Esophagus muscularis mucosa (tissue), 4 donors: Measurements from ENCODE around the gene HS6ST1. TPM values are rescaled to one million over a fixed set of nuclear protein-coding genes. Genes with fewer than 3 reads are reported as not detected.

Experiments
- DNase-seq: peaks from one replicate; pipeline ENCODE4 v3.0.0-alpha.2; 2017; ENCODE audit errors: extremely low spot score
- H3K27ac ChIP-seq, 4 donors: fragments of 200-600 bp; sonication (generic); replicated peaks in 1 of 4; 1 replicate in 3 of 4; 2 replicates in 1 of 4; pipeline ENCODE4 v1.5.1; 2016 to 2019; ENCODE audit warnings: mild to moderate bottlenecking in 1 of 4
- H3K27me3 ChIP-seq, 4 donors: fragments of 200-600 bp; sonication (generic); one replicate each; pipeline versions ENCODE4 v1.5.1 to v1.6.0; 2016 to 2019
- H3K36me3 ChIP-seq, 4 donors: fragments of 200-600 bp; sonication (generic); one replicate each; pipeline ENCODE4 v1.5.1; 2016 to 2019
- H3K4me1 ChIP-seq, 4 donors: fragments of 200-600 bp; sonication (generic); one replicate each; pipeline ENCODE4 v1.5.1; 2016 to 2019
- H3K4me3 ChIP-seq, 4 donors: fragments of 200-600 bp; sonication (generic); 1 replicate in 2 of 4; 2 replicates in 2 of 4; pipeline ENCODE4 v1.5.1; 2016 to 2019; ENCODE audit warnings: mild to moderate bottlenecking in 4 of 4, moderate library complexity in 1 of 4
- H3K9me3 ChIP-seq, 4 donors: fragments of 200-600 bp; sonication (generic); 1 replicate in 3 of 4; 2 replicates in 1 of 4; pipeline ENCODE4 v1.5.1; 2016 to 2019
- CTCF ChIP-seq, 3 experiments: fragments of 200-600 bp in 2 of 3; fragments of 450-650 bp in 1 of 3; sonication (generic) in 2 of 3; IDR thresholded peaks; one replicate each; pipeline ENCODE4 v1.5.1; 2017 to 2019; ENCODE audit warnings: antibody characterized with exemption in 3 of 3, mild to moderate bottlenecking in 2 of 3, moderate library complexity in 1 of 3
- EP300 ChIP-seq: sonication (generic); formaldehyde crosslinking; IDR thresholded peaks from one replicate; pipeline ENCODE4 v1.6.1; 2017; ENCODE audit warnings: antibody characterized with exemption
- POLR2A ChIP-seq: fragments of 450-650 bp; IDR thresholded peaks from one replicate; pipeline ENCODE4 v1.6.1; 2017; ENCODE audit warnings: antibody characterized with exemption, moderate library complexity, mild to moderate bottlenecking, low read depth
- POLR2AphosphoS5 ChIP-seq, 2 donors: sonication (generic); formaldehyde crosslinking; IDR thresholded peaks; one replicate each; pipeline ENCODE4 v1.6.1; 2017; ENCODE audit warnings: antibody characterized with exemption in 2 of 2
- WGBS: methylation state at CpG from one replicate; pipeline ENCODE4 v1.1.5; 2018; 5-methylcytosine and 5-hydroxymethylcytosine counted together
- intact Hi-C: fragments of 100-400 bp; cut with DNase I; formaldehyde crosslinking; loops from one replicate; pipeline ENCODE4 v1.15.1; 2023
- total RNA-seq, 4 donors: library from RNA; depleted of rRNA; stranded (reverse); fragments of >200 nt; gene quantifications; one replicate each; pipeline versions ENCODE4 v1.1.0 to v1.2.1, GENCODE V29; 2016

Gene HS6ST1
- total RNA-seq, 4 donors from 2014 or later = 17.4 to 62.2 (median 38.5) TPM

- no peaks in the 10 kb centered on the region for H3K36me3 ChIP-seq
- peaks cover 25 to 57% (median 39%) of the 10 kb centered on the region in 4 donors for H3K4me1 ChIP-seq
- no peaks in the 10 kb centered on the region for H3K27me3 ChIP-seq
- whole genome bisulfite sequencing = 67% methylated on average over 12 of the region's 13 CpGs
- H3K9me3 ChIP-seq = no peaks in the 10 kb centered on the region
- TF ChIP-seq CTCF (IDR thresholded peaks at IDR 0.05) (peak in 2 of 3 experiments; percentile 13 to 27), POLR2A (no peak), POLR2AphosphoS5 (IDR thresholded peaks at IDR 0.05) (peak in 1 of 2 donors; percentile 46), EP300 (no peak)
- intact Hi-C loops = loop anchor here (10.0 kb wide), 1 partner anchor 139 kb away; no protein-coding TSS in a partner anchor
- peak; percentile 87 for DNase-seq
- H3K27ac ChIP-seq = peak overlapping the region; percentile 57 to 73 (median 65)
- H3K4me3 ChIP-seq = no peak overlapping the region
Observed at GRCh38 chr2:128325611-128326181, 7.0 kb upstream of the HS6ST1 start.

- peak; percentile 37 for DNase-seq
- Histone ChIP-seq H3K9me3 (no peaks in the 10 kb centered on the region), H3K27ac (peak overlapping the region; percentile 57 to 73 (median 65)), H3K4me1 (peaks cover 25 to 63% (median 39%) of the 10 kb centered on the region in 4 donors), H3K36me3 (no peaks in the 10 kb centered on the region), H3K4me3 (no peak overlapping the region), H3K27me3 (no peaks in the 10 kb centered on the region)
- WGBS = 97% methylated on average over 13 of the region's 13 CpGs
- intact Hi-C loops = loop anchor here (5.0 to 10.0 kb wide), 2 partner anchors 140 to 412 kb away; no protein-coding TSS in a partner anchor
- TF ChIP-seq EP300 (no peak), POLR2A (no peak), POLR2AphosphoS5 (IDR thresholded peaks at IDR 0.05) (no peak), CTCF (IDR thresholded peaks at IDR 0.05) (no peak)
Observed at GRCh38 chr2:128324897-128325410, 6.3 kb upstream of the HS6ST1 start.

GRCh38 chr2:128324008-128324896 is 5.6 kb upstream of the HS6ST1 start:
- peak; percentile 88 for DNase-seq
- Histone ChIP-seq H3K27me3 (no peaks in the 10 kb centered on the region), H3K27ac (peak overlapping the region in 3 of 4 donors; percentile 57 to 73 (median 61)), H3K4me3 (no peak overlapping the region), H3K9me3 (no peaks in the 10 kb centered on the region), H3K36me3 (no peaks in the 10 kb centered on the region), H3K4me1 (peaks cover 30 to 70% (median 44%) of the 10 kb centered on the region in 4 donors)
- intact Hi-C loops = loop anchor here (5.0 to 10.0 kb wide), 2 partner anchors 141 to 413 kb away; no protein-coding TSS in a partner anchor
- TF ChIP-seq EP300 (no peak), POLR2A (no peak), POLR2AphosphoS5 (IDR thresholded peaks at IDR 0.05) (no peak), CTCF (IDR thresholded peaks at IDR 0.05) (no peak)
- WGBS = 90% methylated on average over 5 of the region's 11 CpGs

GRCh38 chr2:128323555-128323931 is 4.9 kb upstream of the HS6ST1 start:
- Histone ChIP-seq H3K27ac (peak overlapping the region in 1 of 4 donors; percentile 79), H3K27me3 (no peaks in the 10 kb centered on the region), H3K4me3 (no peak overlapping the region), H3K9me3 (no peaks in the 10 kb centered on the region), H3K4me1 (peaks cover 32 to 75% (median 48%) of the 10 kb centered on the region in 4 donors), H3K36me3 (no peaks in the 10 kb centered on the region)
- 87% methylated on average over 8 of the region's 8 CpGs for WGBS
- intact Hi-C loops = loop anchor here (5.0 to 10.0 kb wide), 2 partner anchors 141 to 414 kb away; no protein-coding TSS in a partner anchor
- TF ChIP-seq POLR2A (no peak), POLR2AphosphoS5 (IDR thresholded peaks at IDR 0.05) (no peak), EP300 (no peak), CTCF (IDR thresholded peaks at IDR 0.05) (no peak)
- peak; percentile 83 for DNase-seq
